ENCODE measurements around the gene TBX4. TPM values are rescaled to one million over a fixed set of nuclear protein-coding genes. Genes with fewer than 3 reads are reported as not detected.

The TBX4 gene
- total RNA-seq, 4 donors from 2014 or later, result 0.27 TPM; not detected in 3

DNA sequence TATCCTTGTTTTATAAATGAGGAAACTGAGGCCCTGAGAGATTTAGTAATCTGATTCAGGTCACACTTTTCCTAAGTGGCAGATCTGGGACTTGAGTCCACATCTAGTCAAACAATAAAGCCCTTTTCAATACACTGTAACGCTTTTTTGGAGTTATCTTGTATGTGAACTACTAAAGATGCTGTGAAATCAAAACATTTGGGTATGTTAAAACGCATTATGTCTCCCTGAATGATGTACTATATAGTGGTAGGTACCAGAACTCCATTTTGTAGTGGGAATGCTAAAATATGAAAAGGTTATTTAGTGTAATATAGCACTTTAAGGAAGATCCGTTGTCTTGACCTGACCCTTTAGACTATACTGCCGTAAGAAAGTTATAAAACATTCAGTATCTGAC lies 81.6 kb downstream of the TBX4 start:
- ATAC-seq, result no peak

DNA sequence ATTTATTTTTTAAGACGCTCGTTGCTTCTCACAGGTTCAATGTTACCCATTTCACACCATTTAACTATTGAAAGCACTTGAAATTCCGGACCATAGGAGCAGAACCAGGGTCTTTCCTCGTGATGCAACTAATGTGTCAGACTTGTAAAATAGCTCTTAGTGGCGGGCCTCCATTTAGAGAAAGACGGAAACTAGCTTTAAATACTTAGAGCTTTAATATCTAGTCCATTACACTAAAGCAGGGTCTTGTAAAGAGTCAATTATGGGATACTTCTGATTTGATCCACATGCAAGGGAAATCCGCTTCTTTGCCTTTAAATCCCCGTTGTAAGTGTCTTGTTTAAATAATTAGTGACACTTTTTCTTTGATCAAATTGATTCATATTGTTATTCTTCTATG lies 82.2 kb downstream of the TBX4 start:
- no peaks in the 10 kb centered on the region for H3K9me3 ChIP-seq
- no peaks in the 10 kb centered on the region for H3K27me3 ChIP-seq
- H3K27ac ChIP-seq, result no peak overlapping the region
- H3K4me1 ChIP-seq, result no peaks in the 10 kb centered on the region
- H3K4me3 ChIP-seq, result no peak overlapping the region
- no peak for TF ChIP-seq POLR2AphosphoS5 (IDR thresholded peaks at IDR 0.05)
- TF ChIP-seq, protein P1, sequence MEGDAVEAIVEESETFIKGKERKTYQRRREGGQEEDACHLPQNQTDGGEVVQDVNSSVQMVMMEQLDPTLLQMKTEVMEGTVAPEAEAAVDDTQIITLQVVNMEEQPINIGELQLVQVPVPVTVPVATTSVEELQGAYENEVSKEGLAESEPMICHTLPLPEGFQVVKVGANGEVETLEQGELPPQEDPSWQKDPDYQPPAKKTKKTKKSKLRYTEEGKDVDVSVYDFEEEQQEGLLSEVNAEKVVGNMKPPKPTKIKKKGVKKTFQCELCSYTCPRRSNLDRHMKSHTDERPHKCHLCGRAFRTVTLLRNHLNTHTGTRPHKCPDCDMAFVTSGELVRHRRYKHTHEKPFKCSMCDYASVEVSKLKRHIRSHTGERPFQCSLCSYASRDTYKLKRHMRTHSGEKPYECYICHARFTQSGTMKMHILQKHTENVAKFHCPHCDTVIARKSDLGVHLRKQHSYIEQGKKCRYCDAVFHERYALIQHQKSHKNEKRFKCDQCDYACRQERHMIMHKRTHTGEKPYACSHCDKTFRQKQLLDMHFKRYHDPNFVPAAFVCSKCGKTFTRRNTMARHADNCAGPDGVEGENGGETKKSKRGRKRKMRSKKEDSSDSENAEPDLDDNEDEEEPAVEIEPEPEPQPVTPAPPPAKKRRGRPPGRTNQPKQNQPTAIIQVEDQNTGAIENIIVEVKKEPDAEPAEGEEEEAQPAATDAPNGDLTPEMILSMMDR (IDR thresholded peaks at IDR 0.05), result no peak
- TF ChIP-seq EP300 (IDR thresholded peaks at IDR 0.05), result no peak
- no peak for TF ChIP-seq POLR2A (IDR thresholded peaks at IDR 0.05)
- 66 to 89% methylated on average over 8 of the region's 8 CpGs for WGBS, 2 donors (ENCODE audit: low coverage in 1 of 2)
- no peak for ATAC-seq
- H3K36me3 ChIP-seq, result no peaks in the 10 kb centered on the region

More for the DNA sequence above, 81.6 kb downstream of the TBX4 start:
- Histone ChIP-seq H3K27me3 (no peaks in the 10 kb centered on the region), H3K27ac (no peak overlapping the region), H3K36me3 (no peaks in the 10 kb centered on the region), H3K4me1 (no peaks in the 10 kb centered on the region), H3K4me3 (no peak overlapping the region), H3K9me3 (no peaks in the 10 kb centered on the region)
- TF ChIP-seq POLR2A (IDR thresholded peaks at IDR 0.05) (no peak), POLR2AphosphoS5 (IDR thresholded peaks at IDR 0.05) (no peak), EP300 (IDR thresholded peaks at IDR 0.05) (no peak)
- TF ChIP-seq, protein P1 (IDR thresholded peaks at IDR 0.05), result no peak
- WGBS, 2 donors (ENCODE audit: low coverage in 1 of 2), result 86 to 91% methylated on average over 4 of the region's 4 CpGs

Other genes starting within 250 kb of the TBX4 start
- gene TBX2, start 52.6 kb upstream of the TBX4 start, total RNA-seq, result 10 to 100 TPM; 19.0 to 33.6 (median 22.8) TPM
- not detected for gene NACA2, start 138.8 kb downstream of the TBX4 start, total RNA-seq